CD4-positive, alpha-beta T cell treated with Interleukin-2 at 100 ng/mL for 4 hours (primary cell): ENCODE results near the gene EPN1.

Experiments used
- DNase-seq: peaks from one replicate; pipeline ENCODE4 v3.0.0-alpha.2; 2020; ENCODE audit warnings: low spot score

Gene EPN1

DNA sequence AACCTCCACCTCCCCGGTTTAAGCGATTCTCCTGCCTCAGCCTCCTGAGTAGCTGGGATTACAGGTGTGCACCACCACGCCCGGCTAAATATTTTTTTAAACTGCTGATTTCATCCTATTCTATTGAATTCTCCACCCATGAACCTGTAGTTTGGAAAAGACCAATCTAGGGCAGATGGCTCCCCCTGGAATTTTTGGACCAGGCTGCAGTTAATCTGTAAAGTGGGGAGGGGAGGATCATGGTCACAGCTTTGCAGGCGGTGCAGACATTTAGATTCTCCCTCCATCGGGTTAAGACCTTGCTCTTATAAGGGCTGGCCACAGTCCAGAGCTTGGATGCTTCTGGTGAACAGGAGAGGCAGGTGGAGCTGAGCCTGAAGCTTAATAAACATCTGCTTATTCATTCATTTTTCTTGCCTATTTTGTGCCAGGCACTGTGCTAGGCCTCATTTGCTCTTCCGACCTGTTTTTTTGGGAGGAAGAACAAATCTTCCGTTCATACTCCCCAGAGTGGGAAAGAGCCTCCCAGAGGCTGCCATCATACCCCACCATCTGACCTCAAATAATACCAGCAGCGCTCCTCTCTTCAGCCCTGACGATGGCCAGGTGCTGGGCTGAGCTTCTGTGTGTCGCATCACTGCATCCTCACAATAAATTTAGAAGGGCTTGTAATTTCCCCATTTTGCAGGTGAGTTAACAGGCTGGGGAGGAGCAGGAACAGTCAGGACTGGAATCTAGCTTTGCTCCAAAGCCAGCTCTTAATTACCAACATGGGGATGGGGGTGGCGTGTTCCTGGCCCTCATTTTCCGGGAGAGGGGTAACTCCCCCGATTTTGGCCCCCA is 27.9 kb upstream of the EPN1 start:
- no peak for DNase-seq

DNA sequence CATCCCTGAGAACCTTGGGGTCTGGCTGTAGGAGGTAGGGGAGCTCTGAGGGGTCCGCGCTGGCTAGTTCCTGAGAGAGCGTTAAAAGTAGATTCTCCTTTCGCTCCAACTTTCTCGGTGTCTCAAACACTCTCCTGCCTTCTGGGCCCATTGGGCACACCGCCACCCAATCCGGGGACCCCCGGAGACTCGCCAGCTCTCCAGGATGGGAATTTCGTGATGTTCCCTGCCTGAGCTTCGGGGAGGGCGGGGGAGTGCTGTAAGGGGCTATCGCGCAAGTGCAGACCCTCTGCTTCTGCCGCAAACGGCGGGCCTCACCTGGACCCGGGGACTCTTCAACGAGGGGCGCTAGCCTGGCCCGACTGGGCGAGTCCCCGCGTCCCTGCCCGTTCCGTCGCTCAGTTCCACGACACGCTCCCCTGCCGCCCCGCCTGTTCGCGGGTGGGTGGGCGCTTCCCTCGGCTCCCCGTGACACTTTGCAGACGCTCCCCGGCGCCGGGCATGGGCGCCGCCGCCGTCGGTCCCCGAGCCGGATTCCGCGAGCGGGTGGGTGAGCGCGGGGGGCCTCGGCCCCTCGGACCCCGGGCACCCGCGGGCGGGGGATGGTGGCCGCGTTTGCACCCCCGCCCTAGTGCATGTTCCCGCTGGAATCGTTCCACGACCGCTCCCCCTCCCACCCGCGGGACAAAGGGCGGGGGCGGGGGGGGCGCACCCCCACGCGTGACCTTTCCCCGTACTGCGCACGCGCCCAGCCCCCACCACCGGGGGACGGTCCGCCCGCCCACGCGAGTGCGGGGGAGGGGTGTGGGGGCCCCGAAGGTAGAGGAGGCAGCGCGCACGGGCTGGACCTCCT is 27.1 kb upstream of the EPN1 start, which contains the start of gene CCDC106:
TSS of gene CCDC106 (plus strand) at position 481 of the 853 bp plus-strand sequence. CDS start 835 bp downstream, outside the sequence.
- peak; percentile 40 for DNase-seq

DNA sequence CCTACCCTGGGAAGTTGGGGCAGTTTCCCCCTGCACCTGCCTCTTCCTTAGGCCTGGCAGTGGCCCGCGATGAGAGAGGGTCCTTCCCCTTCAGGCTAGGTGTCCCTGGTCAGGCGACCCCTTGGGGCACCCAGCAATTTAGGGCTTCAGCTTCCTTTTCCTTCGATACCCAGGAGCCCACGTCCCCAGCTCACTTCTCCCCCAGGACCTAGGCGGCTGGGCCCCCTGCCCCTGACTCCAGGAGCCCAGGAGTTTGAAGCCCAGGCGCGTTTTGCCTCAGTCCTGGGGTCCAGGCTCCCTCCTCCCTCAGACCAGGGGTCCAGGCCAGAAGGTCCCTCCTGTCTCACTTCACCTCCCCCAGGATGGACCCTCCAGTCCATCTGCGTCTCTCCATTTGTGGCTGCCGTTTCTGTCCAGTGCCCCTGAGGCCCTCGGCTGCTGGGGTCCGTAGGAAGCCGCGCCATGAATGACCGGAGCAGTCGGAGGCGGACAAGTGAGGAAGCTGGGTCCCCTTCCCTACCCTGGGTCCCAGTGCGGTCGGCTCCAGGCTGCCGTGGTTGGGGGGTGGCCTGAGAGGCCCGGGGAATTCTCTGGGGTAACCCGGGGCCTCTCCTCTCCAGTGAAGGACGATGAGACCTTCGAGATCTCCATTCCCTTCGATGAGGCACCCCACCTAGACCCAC is 26.3 kb upstream of the EPN1 start:
- DNase-seq, result no peak

DNA sequence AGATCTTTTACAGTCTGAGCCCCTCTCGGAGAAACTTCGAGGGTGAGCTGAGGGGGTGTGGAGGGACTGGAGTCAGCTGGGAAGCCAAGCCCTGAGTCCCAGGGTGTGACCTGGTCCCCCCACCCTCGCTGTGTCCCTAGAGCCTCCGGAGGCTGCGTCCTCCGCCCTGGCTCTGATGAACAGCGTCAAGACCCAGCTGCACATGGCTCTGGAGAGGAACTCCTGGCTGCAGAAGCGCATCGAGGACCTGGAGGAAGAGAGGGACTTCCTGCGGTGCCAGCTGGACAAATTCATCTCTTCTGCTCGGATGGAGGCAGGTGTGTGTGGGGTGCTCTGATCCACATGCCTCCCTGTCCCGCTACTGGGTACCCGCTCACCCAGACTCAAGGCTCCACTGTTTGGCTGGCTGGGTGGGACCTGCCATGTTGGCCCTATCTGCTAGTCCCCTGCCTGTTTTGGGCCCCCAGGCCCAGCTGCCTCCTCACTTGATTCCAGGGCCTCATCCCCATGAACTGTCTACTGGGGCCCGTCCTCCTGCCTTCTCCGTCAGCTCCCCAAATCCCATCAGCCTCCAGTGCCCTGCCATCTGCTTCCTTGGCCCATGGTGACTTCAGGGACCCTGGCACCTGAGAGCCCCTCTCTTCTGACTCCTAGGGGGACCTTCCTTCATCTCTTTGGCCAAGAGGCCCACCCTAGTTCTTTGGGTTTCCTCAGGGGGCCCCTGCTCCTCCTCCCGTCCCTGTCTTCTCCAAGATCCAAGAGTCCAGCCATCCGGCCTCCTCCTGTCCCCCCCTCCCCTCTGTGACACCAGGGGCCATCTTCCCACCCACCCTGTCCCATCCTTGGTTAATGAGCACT is 25.5 kb upstream of the EPN1 start:
- no peak for DNase-seq

DNA sequence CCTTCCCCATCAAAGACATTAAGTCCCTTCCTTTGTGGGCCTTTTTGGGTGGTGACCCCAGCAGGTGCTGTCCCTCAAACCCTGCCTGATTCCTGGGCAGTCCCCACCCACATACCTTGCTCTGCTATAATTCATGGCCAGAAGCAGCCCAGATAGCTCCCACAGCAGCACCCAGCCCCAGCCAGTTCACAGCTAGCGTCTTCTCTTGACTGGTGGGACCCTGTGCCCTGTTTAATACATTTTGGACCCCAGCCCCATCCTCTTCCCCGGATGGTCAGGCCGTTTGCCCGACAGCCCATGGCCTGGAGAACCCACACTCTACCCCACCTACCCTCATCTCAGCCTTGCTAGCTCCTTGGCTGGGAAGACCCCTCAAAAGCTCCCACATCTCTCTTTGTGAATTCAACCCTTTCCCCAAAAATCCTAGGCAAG is 24.9 kb upstream of the EPN1 start:
- no peak for DNase-seq

DNA sequence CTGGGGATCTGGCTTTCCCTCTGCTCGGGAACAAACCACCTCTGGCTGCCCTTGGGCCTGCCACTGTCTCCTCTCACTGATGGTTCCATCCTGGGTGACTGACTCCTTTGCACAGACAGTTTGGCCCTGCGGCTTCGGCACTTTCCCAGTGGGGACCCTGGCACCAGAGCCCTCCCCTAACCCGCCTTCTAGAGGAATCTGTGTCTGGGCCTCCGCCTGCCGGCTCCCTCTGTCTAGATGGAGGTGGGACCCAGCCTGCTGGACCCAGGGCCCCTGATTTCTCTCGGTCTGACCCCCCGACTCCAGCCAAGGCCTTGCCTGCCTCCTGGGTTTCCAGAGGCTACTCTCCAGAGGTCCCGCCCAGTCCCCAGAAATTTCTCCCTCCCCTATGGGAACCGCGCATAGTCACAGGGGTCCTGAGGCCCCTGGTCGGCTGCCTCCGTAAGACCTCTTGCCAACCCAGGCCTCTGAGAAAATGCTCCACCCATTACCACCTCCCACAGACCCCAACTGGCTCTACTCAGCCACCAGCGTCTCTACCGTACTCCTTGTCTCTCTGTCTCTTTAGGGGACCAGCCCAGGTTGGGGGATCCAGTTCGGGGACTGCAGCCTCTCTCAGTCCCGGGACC is 24.3 kb upstream of the EPN1 start:
- no peak for DNase-seq

DNA sequence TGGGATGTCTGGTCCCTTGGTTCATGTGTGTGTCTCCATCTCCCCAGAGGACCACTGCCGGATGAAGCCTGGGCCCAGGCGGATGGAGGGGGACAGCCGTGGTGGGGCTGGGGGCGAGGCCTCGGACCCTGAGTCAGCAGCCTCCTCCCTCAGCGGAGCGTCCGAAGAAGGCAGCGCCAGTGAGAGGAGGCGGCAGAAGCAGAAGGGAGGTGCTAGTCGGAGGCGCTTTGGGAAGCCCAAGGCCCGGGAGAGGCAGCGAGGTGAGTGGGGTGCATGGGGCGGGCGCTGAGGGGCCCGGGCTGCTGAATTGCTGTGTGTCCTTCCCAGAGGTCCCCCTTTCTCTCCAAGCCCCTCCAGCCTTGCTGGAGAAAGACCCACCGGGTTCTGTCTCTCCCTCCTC is 23.8 kb upstream of the EPN1 start:
- DNase-seq, result no peak

DNA sequence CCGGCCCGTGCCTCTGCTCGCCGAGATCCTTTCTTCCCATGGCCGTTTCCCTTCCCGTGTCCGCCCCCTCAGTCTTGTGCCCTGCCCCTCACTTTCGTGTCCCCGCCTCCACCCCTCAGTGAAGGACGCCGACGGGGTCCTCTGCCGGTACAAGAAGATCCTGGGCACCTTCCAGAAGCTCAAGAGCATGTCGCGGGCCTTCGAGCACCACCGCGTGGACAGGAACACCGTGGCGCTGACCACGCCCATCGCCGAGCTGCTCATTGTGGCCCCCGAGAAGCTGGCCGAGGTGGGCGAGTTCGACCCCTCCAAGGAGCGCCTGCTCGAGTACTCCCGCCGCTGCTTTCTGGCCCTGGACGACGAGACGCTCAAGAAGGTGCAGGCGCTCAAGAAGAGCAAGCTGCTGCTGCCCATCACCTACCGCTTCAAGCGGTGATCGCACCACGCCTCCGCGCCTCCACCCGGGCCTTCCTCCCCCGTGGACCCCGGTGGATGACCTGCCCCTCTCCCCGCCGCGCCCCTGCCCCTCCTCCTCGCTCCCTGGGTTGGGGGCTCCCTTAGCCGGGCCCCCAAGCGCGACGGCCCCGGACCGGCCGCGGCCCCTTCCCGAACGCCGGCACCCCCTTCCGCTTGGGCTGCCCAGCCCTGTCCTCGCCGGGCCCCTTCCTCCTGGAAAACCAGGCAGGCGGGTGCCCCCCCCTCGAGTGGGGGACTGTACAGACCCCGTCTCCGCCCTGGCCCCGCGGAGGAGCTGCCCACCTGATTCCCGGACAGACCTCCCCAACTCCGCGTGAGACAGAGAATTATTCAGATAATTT is 22.5 kb upstream of the EPN1 start:
- DNase-seq, result no peak

DNA sequence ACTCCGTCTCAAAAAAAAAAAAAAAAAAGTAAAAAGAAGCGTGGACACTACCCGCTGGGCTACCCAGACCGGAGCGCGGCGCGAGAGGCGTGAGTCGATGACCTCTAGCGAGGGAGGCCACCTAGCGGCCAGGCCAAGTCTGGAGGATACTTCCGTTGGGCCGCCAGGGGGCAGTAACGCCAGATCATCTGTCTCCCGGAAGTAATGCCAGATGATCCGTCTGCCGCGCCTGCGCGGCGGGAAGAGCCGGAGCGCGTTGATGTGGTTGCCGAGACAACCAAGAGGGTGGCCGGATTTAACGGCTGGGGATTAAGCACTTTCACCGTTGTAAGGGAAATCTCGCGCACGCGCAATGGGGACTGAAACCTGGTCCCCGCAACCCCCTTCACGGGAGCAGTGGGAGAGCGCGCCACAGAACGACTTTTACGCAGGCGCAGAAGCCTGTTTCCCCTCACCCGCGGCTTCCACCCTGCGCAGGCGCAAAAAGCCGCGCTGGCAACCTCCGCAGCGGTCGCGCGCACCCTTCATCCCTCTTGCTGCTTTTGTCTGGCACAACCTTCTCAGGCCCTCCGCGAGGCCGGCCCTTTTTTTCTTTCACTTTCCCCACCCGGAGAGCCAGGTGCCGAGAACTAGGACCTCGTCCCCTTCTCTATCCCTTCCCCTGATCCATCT is 21.2 kb upstream of the EPN1 start:
- peak; percentile 99 for DNase-seq

DNA sequence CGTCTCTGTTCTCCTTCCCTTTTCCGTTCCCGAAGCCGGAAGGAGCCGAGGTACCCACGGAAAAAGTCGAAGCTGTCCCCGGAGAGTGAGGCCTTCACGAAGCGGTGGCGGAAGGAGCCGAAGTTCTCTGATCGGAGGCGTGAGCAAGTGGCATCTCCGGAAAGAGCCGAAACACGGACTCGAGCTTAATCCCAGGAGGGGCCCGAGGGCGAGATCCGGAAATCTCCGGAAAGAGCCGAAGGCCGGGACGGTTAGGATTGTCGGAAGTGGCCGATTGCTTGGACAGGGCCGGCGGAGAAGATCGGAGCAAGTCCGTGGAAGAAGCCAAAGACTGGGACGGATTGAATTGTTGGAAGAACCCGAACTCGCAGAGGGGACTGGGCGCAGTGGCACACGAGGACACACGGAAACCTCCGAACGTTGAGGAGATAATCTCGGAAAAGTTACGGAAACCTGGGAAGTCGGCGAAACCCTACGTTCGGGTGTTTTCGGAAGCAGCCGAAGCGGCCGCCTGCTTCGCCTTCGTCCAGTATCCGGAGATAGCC is 20.6 kb upstream of the EPN1 start:
- DNase-seq, result peak; percentile 100

DNA sequence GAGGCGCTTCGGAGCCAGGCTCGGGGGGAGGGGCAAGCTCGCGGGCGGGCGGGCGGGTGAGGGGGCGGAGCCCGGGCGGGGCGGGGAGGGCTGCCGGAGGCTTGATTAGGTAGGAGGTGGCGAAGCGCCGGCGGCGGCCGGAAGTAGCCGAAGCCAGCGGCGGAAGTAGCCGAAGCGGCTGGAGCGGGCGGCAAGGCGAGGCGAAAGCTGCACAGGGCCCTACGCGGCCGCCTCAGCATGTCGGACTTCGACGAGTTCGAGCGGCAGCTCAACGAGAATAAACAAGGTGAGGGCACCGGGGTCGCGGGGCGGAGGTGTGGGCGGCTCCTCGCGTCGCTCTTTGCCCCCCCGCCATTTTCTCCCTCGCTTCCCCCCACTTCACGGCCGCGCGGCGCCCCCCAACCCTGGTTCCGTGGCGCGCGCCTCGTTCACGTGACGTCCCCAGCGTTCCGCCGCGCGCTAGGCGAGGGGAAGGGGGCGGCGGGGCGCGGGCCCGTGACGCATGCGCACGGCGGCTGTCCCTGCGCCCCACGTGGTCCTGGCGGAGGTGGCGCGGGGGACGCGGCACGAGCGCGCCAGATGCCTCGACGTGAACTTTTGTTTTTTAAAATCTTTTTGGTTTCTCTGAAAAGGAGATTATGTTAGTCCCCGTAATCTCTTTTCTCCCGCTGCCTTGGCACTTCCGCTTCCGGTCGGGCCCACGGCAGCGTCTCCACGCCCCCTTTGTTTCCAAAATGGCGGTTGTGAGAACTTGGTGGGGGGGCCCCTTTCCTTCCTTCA is 20.0 kb upstream of the EPN1 start, which contains the start of gene U2AF2:
TSS of gene U2AF2 (plus strand) at position 168 of the 780 bp plus-strand sequence. CDS start at position 238, 70 bp downstream.
- peak; percentile 97 for DNase-seq

DNA sequence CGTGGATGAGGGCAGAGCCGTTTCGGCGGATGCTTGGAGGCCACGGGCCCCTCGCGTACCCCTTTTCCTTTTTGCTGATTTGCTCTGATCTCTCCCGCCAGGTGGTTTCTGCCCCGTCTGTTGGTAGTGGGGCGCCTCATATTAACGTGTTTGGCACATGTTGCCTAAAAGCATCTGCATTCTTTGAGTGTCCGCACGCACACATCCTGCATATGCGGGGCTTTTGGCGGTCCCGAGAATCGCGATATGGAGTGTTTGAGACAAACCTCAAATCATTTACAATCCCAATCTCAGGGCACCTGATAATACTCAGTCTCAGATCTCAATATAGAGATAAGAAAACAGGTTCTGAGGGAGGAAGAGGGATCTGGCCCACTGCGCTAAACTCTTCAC is 19.4 kb upstream of the EPN1 start:
- DNase-seq, result no peak

DNA sequence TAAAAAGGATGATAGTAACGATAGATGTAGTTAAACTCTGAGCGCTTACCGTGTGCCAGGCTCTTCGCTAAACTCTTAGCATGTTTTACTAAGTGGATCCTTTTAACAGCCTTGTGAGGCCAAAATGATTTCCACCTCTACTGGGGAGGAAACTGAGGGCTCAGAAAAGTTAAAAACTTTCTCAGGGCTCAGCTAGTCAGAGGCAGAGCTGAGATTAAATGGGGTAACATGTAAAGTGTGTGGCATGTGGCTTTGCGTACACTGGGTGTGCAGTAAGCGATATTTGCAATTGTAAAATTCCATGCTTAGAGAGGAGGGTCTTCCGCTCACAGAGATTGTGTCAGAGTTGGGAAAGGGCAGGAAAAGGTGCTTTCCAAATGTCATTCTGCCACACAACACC is 18.5 kb upstream of the EPN1 start:
- DNase-seq, result no peak

DNA sequence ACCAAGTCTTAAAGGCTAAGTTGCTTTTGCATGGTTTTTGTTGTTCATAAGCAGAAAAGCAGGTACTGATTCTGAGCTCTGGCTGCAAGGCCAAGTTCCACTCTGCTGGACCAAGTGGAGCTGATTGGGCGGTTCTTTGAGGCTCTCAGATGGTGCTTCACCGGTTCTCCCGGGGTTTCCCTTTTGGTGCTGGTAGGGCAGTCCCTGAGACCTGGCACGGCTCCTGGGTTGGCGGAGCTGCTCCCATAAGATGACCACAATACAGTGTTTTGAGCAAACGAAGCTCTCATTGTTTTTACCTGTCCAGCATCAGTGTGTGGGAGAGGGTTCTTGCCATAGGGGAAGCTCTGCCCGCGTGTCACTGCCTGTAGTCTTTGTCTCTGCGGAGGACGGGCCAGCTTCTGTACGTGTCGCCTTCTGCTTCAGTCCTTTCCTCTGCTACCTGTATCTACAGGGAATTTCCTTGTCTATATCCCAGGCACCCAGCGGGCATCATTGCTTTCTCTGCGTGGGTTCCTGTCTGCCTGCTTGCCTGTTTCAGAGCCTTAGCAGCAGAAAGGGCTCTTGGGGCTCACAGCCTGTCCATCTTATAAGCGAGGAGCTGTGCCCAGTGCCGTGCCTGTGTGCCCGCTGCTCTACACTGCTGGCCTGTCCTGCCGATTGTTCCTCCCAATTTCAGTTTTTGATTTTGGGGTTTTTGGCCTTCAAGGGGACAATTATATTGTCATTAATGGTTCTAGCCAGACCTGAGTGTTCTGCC is 17.9 kb upstream of the EPN1 start:
- DNase-seq, result no peak

DNA sequence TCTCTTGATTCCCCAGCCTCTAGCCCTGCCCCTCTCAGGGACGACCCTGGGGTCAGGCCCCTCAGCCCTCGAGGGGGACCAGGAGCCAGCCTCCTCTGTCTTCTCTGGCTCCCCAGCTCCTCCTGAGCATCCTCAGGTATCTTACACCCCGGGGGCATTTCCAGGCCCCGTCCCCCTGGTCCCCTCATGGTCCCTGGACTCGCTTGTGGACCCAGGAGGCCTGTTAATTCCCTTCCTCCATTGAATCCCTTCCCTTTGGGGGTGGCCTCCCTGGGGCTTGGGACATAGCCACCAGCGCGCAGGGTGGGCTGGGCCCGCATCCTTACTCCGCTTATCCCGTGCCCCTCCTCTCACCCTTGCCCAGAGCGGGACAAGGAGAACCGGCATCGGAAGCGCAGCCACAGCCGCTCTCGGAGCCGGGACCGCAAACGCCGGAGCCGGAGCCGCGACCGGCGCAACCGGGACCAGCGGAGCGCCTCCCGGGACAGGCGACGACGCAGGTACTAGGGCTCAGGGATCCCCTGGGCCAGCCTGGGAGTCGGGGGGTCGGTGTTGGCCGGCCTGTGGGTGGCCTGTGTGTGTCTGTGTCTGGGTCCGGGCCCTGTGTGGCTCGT is 16.1 kb upstream of the EPN1 start:
- no peak for DNase-seq

DNA sequence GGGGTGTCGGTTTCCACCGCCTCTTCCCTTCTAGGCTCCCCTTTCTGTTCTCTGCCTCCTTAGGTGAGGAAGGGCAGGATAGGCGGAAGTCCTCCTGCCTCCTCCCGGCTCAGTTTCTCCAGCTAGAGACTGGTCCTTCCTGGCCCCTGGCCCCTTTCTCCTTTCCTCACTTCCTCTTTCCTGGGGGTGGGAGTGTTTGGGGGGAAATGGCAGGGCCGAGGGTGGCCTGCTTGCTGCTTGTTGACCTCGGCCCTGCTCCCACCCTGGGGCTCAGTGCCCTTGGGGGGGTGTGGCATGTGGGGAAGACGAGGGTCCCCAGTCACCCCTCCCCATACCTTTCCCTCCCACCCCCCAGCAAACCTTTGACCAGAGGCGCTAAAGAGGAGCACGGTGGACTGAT is 15.2 kb upstream of the EPN1 start:
- DNase-seq, result no peak

DNA sequence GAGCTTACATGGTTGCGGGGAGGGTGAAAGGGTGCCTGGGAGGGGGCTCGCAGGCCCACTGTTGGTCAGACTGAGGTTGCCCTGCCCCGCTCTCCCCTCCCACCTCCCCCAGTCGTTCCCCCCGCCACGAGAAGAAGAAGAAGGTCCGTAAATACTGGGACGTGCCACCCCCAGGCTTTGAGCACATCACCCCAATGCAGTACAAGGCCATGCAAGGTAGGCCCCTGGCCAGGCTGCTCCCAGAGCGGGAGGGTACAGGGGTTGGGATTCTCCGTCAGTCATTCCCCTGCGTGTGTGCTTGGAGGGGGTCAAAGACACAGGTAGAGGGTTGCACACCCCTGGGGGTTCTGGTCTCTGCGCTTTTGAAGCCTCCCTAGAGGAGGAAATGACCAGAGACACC is 14.6 kb upstream of the EPN1 start:
- no peak for DNase-seq
